Measurements from ENCODE around the gene INPP5B. TPM values are rescaled to one million over a fixed set of nuclear protein-coding genes. Genes with fewer than 3 reads are reported as not detected.

Gene INPP5B
- total RNA-seq, 1 experiment from 2014 or later, result 12.1 TPM

- Histone ChIP-seq H3K79me2 (ENCODE audit: low read length) (no peaks in the 10 kb centered on the region), H3K4me3 (ENCODE audit: low read length) (no peak overlapping the region), H4K20me1 (ENCODE audit: low read length) (no peaks in the 10 kb centered on the region), H3K27me3 (ENCODE audit: low read length) (no peaks in the 10 kb centered on the region), H3K9me3 (ENCODE audit: low read length) (no peaks in the 10 kb centered on the region), H3K27ac (ENCODE audit: low read length) (no peak overlapping the region), H3K4me2 (ENCODE audit: low read length) (no peak overlapping the region), H3K4me1 (ENCODE audit: insufficient read depth, low read length) (no peaks in the 10 kb centered on the region; the same call in 1 of the 2 replicates), H2AFZ (ENCODE audit: low read length) (no peak overlapping the region), H3K9me2 (replicated peaks; ENCODE audit: low read length) (no peaks in the 10 kb centered on the region), H3F3A (ENCODE audit: low read length, unreplicated experiment) (no peaks in the 10 kb centered on the region), H3K9ac (ENCODE audit: low read length) (no peak overlapping the region), H3K36me3 (ENCODE audit: low read depth, low read length) (no peaks in the 10 kb centered on the region)
- DNase-seq (no peak), ATAC-seq (no peak)
- ChIA-PET POLR2A (ENCODE audit: unreplicated experiment) (no interaction called here), CTCF (no interaction called here)
- BruUV-seq (replicated peaks), result no TSS peak
- TF ChIP-seq EZH2 (IDR thresholded peaks at IDR 0.05; ENCODE audit: low read length, unreplicated experiment), result no peak
- no peak for TF ChIP-seq EZH2phosphoT487 (IDR thresholded peaks at IDR 0.05; ENCODE audit: borderline replicate concordance, low read length)
- TF ChIP-seq CTCF (conservative IDR thresholded peaks at IDR 0.05; ENCODE audit: low read depth, low read length), result no peak
- intact Hi-C loops (cut with micrococcal nuclease), result no loop called here
Observed at GRCh38 chr1:37893673-37894072, 53.2 kb downstream of the INPP5B start.

GRCh38 chr1:37892151-37893047 is 54.5 kb downstream of the INPP5B start:
- H3K27ac ChIP-seq (ENCODE audit: low read length), result no peak overlapping the region
- BruUV-seq (replicated peaks), result no TSS peak
- no peaks in the 10 kb centered on the region for H3K9me2 ChIP-seq (replicated peaks; ENCODE audit: low read length)
- H3K4me3 ChIP-seq (ENCODE audit: low read length), result no peak overlapping the region
- no peaks in the 10 kb centered on the region; the same call in 1 of the 2 replicates for H3K4me1 ChIP-seq (ENCODE audit: insufficient read depth, low read length)
- no peak for ATAC-seq
- H4K20me1 ChIP-seq (ENCODE audit: low read length), result no peaks in the 10 kb centered on the region
- no peaks in the 10 kb centered on the region for H3K36me3 ChIP-seq (ENCODE audit: low read depth, low read length)
- CTCF ChIA-PET, result interaction anchor here (0.7 kb wide), 1 partner anchor 161 kb away, joined by 3 read pairs; no protein-coding TSS in a partner anchor
- no peaks in the 10 kb centered on the region for H3F3A ChIP-seq (ENCODE audit: low read length, unreplicated experiment)
- no peaks in the 10 kb centered on the region for H3K27me3 ChIP-seq (ENCODE audit: low read length)
- intact Hi-C loops (cut with micrococcal nuclease), result no loop called here
- no peaks in the 10 kb centered on the region for H3K79me2 ChIP-seq (ENCODE audit: low read length)
- no peak for TF ChIP-seq EZH2 (IDR thresholded peaks at IDR 0.05; ENCODE audit: low read length, unreplicated experiment)
- TF ChIP-seq EZH2phosphoT487 (IDR thresholded peaks at IDR 0.05; ENCODE audit: borderline replicate concordance, low read length), result no peak
- TF ChIP-seq CTCF (conservative IDR thresholded peaks at IDR 0.05; ENCODE audit: low read depth, low read length), result no peak
- no peak overlapping the region for H3K9ac ChIP-seq (ENCODE audit: low read length)
- H3K9me3 ChIP-seq (ENCODE audit: low read length), result no peaks in the 10 kb centered on the region
- H2AFZ ChIP-seq (ENCODE audit: low read length), result no peak overlapping the region
- H3K4me2 ChIP-seq (ENCODE audit: low read length), result no peak overlapping the region
- no peak for DNase-seq
- POLR2A ChIA-PET (ENCODE audit: unreplicated experiment), result no interaction called here

Data from PC-3 (cell line).